Uterus (tissue), 4 donors: Measurements from ENCODE around the gene MAP6D1. TPM values are rescaled to one million over a fixed set of nuclear protein-coding genes. Genes with fewer than 3 reads are reported as not detected.

Experiments used
- DNase-seq, 2 donors: peaks; one replicate each; pipeline ENCODE4 v3.0.0-alpha.2; 2019 to 2020
- H3K27ac ChIP-seq, 2 donors: fragments of 200-600 bp; sonication (generic); 1 replicate in 1 of 2; 2 replicates in 1 of 2; pipeline ENCODE4 v1.5.1; 2016 to 2018
- H3K27me3 ChIP-seq, 2 donors: fragments of 200-600 bp; sonication (generic); one replicate each; pipeline ENCODE4 v1.5.1; 2018 to 2019; ENCODE audit warnings: control low read depth in 1 of 2
- H3K36me3 ChIP-seq, 2 donors: fragments of 200-600 bp; sonication (generic); one replicate each; pipeline ENCODE4 v1.5.1; 2019; ENCODE audit warnings: control low read depth in 1 of 2
- H3K4me1 ChIP-seq, 2 donors: fragments of 200-600 bp; sonication (generic); one replicate each; pipeline ENCODE4 v1.5.1; 2018 to 2019; ENCODE audit warnings: control low read depth in 1 of 2
- H3K4me3 ChIP-seq, 2 donors: fragments of 200-600 bp; sonication (generic); 1 replicate in 1 of 2; 2 replicates in 1 of 2; pipeline ENCODE4 v1.5.1; 2018 to 2019; ENCODE audit warnings: mild to moderate bottlenecking in 1 of 2
- H3K9me3 ChIP-seq, 2 donors: fragments of 200-600 bp; sonication (generic); one replicate each; pipeline ENCODE4 v1.5.1; 2019; ENCODE audit warnings: control low read depth in 1 of 2
- POLR2A ChIP-seq, 2 donors: fragments of 450-650 bp; IDR thresholded peaks; one replicate each; pipeline ENCODE4 v1.6.1; 2016; ENCODE audit warnings: antibody characterized with exemption in 2 of 2, mild to moderate bottlenecking in 1 of 2, moderate library complexity in 1 of 2
- intact Hi-C: fragments of 100-400 bp; cut with DNase I; formaldehyde crosslinking; loops from one replicate; pipeline ENCODE4 v1.15.1; 2023; ENCODE audit warnings: low total_unique reads
- total RNA-seq, 4 donors: library from RNA; depleted of rRNA in 3 of 4; stranded (reverse); fragments of >200 nt in 3 of 4; gene quantifications; one replicate each; pipeline versions ENCODE4 v1.1.0 to v1.2.4, GENCODE V29; 2014 to 2023
- TF ChIP-seq, protein P1 (sequence below), 4 experiments: fragments of 200-600 bp in 2 of 4; fragments of 450-650 bp in 2 of 4; sonication (generic) in 2 of 4; IDR thresholded peaks; one replicate each; pipeline ENCODE4 v1.5.1; 2016 to 2019; ENCODE audit warnings: antibody characterized with exemption in 4 of 4, mild to moderate bottlenecking in 2 of 4, moderate library complexity in 1 of 4
- donor health status: DM: yes; HTN: yes; CAD: no.

MAP6D1 gene
- total RNA-seq, 4 donors from 2014 or later: 1.0 to 1.9 TPM; not detected in 2

DNA sequence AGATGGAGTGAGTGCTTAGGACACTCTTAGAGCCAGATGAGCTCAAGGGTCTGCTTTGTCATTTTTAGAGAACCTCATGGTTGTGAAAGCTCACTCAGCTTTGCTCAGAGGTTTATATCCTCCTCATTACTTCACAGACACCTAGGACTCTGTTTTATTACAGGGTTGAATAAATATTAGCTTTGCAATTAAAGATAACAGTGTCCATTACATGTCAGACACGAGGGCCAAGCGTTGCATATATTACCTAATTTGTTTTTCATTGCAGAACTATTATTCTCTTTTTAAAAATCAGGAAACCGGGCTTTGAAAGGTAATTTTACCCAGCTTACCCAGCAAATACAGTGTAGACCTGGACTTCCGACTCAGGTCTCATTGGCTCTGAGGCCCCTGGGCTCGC, 16.1 kb downstream of the MAP6D1 start:
- no peaks in the 10 kb centered on the region for H3K36me3 ChIP-seq

DNA sequence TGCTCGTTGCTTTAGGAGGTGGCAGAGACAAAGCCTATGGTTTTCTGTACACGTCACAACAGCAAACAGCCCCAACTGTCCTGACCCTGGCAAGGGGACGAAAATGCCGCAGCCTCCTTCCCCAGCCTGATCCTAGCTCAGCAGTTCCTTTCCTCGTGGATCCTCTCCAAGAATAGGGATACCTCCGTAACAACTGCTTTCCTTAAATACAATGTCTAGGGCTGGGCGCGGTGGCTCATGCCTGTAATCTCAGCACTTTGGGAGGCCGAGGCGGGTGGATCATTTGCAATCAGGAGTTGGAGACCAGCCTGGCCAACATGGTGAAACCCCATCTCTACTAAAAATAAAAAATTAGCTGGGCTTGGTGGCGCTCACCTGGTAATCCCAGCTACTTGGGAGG, 17.0 kb downstream of the MAP6D1 start:
- Histone ChIP-seq H3K36me3 (no peaks in the 10 kb centered on the region), H3K27ac (no peak overlapping the region), H3K27me3 (no peaks in the 10 kb centered on the region), H3K4me3 (no peak overlapping the region), H3K9me3 (no peaks in the 10 kb centered on the region), H3K4me1 (no peaks in the 10 kb centered on the region)
- DNase-seq: no peak
- TF ChIP-seq POLR2A (IDR thresholded peaks at IDR 0.05): no peak
- TF ChIP-seq, protein P1, sequence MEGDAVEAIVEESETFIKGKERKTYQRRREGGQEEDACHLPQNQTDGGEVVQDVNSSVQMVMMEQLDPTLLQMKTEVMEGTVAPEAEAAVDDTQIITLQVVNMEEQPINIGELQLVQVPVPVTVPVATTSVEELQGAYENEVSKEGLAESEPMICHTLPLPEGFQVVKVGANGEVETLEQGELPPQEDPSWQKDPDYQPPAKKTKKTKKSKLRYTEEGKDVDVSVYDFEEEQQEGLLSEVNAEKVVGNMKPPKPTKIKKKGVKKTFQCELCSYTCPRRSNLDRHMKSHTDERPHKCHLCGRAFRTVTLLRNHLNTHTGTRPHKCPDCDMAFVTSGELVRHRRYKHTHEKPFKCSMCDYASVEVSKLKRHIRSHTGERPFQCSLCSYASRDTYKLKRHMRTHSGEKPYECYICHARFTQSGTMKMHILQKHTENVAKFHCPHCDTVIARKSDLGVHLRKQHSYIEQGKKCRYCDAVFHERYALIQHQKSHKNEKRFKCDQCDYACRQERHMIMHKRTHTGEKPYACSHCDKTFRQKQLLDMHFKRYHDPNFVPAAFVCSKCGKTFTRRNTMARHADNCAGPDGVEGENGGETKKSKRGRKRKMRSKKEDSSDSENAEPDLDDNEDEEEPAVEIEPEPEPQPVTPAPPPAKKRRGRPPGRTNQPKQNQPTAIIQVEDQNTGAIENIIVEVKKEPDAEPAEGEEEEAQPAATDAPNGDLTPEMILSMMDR (IDR thresholded peaks at IDR 0.05): no peak
- intact Hi-C loops: no loop called here

More for the DNA sequence above, 16.1 kb downstream of the MAP6D1 start:
- Histone ChIP-seq H3K27me3 (no peaks in the 10 kb centered on the region), H3K4me1 (no peaks in the 10 kb centered on the region), H3K27ac (no peak overlapping the region), H3K4me3 (no peak overlapping the region), H3K9me3 (no peaks in the 10 kb centered on the region)
- DNase-seq: no peak
- TF ChIP-seq POLR2A (IDR thresholded peaks at IDR 0.05): no peak
- TF ChIP-seq, protein P1 (IDR thresholded peaks at IDR 0.05): no peak
- intact Hi-C loops: no loop called here

DNA sequence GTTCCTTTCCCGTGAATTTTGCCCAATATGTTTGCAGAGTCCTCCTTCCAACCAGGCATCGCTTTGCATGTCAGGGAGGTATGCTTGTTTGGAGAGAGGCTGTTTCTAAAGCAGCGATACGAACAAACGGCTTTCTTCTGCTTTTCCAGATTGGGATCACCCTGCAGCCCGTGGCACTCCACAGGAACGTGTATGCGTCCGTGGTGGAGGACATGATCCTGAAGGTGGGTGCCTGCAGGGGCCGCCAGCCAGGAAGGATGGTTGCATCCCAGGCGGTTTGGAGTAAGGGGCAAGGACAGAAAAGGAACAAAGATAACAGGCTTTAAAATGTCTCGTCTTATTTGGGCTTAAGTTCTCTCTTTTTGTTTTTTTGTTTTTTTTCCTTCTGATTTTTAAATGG, 17.5 kb downstream of the MAP6D1 start:
- H3K36me3 ChIP-seq: no peaks in the 10 kb centered on the region
- H3K9me3 ChIP-seq: no peaks in the 10 kb centered on the region
- intact Hi-C loops: no loop called here
- H3K4me3 ChIP-seq: no peak overlapping the region
- H3K4me1 ChIP-seq: no peaks in the 10 kb centered on the region
- no peak for DNase-seq
- TF ChIP-seq POLR2A (IDR thresholded peaks at IDR 0.05): no peak
- TF ChIP-seq, protein P1 (IDR thresholded peaks at IDR 0.05): no peak
- H3K27me3 ChIP-seq: no peaks in the 10 kb centered on the region
- H3K27ac ChIP-seq: no peak overlapping the region

DNA sequence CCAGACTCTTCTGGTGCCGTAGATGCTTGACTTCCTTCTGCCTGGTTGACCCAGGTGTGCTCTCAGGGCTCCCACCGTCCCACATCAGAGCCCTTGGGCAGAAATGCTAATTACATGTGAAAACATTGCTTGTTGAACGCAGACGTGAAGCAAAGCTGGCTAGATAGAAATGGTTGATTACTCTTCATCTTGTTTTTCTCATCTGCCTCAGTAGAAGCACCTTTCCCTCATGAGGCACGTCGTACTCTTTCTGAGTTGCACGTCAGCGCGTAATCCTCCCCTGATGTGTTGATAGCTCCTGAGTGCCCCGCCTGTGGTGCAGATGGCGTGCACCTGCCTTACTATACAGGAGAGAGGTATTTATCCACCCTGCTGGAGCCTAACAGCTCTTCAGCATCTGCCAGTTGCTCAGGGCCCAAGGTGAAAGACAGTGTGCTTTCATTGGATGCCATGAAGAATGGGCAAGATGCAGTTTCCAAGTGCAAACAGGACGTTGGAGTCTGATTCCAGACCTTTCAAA, 18.1 kb downstream of the MAP6D1 start:
- Histone ChIP-seq H3K36me3 (no peaks in the 10 kb centered on the region), H3K27me3 (no peaks in the 10 kb centered on the region), H3K27ac (no peak overlapping the region), H3K9me3 (no peaks in the 10 kb centered on the region), H3K4me1 (no peaks in the 10 kb centered on the region), H3K4me3 (no peak overlapping the region)
- intact Hi-C loops: no loop called here
- TF ChIP-seq POLR2A (IDR thresholded peaks at IDR 0.05): no peak
- TF ChIP-seq, protein P1 (IDR thresholded peaks at IDR 0.05): no peak
- no peak for DNase-seq

DNA sequence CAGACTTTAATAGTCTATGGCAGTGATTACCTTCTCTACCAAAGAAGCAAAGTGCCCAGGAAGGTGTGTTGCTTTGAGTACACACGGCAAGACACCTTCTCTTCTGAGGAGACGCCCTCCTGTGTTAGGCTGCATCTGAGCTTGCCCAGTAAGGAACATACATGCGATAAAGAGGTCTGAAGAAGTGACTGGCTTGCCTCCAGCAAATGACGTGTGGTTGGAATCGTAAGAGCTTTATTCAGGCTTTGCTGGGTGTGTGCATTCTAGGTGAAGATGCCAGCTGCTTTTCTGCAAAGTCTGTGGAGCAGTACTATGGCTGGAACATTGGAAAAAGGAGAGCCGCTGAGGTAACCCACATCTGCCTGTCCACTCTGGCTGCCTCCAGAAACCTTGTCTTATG, 22.4 kb downstream of the MAP6D1 start:
- TF ChIP-seq, protein P1 (IDR thresholded peaks at IDR 0.05): no peak
- no peak for TF ChIP-seq POLR2A (IDR thresholded peaks at IDR 0.05)
- no peaks in the 10 kb centered on the region for H3K27me3 ChIP-seq
- H3K36me3 ChIP-seq: no peaks in the 10 kb centered on the region
- no peaks in the 10 kb centered on the region for H3K9me3 ChIP-seq
- H3K4me1 ChIP-seq: no peaks in the 10 kb centered on the region
- H3K27ac ChIP-seq: no peak overlapping the region
- H3K4me3 ChIP-seq: no peak overlapping the region
- intact Hi-C loops: no loop called here
- no peak for DNase-seq
